ENCODE measurements around the gene KRT17. TPM values are rescaled to one million over a fixed set of nuclear protein-coding genes. Genes with fewer than 3 reads are reported as not detected.
"Not testable (repeated sequence)": the region's sequence is repeated elsewhere in the genome, so short reads cannot be mapped to it uniquely, and the experiment has no call there.

KRT17 gene
- total RNA-seq, 1 donor from 2014 or later, result 216 TPM

DNA sequence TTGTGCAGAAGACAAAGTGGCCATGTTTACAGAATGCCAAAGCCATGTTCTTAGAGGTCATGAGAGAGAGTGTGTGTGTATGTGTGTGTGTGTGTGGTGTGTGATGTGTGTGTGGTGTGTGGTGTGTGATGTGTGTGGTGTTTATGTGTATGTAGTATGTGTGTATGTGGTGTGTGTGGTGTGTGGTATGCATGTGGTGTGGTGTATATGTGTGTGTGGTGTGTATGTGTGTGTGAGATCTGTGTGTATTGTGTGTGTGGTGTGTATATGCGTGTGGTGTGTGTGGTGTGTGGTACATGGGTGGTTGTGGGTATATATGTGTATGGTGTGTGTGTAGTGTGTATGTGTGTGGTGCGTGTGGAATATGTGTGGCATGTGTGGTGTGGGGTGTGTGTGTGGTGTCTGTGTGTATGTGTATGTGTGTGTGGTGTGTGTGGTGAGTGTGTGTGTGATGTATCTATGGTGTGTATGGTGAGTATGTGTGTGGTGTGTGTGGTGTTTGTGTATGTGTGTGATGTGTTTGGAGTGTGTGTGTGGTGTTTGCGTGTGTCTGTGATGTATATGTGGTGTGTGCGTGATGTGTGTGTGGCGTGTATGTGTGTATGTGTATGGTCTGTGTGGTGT is 8.2 kb upstream of the KRT17 start:
- Histone ChIP-seq H3K4me3 (ENCODE audit: low read depth, low read length) (no peak overlapping the region), H3K36me3 (ENCODE audit: control insufficient read depth, insufficient read depth, low read length) (no peaks in the 10 kb centered on the region), H3K27me3 (ENCODE audit: control insufficient read depth, insufficient read depth, low read length) (no peaks in the 10 kb centered on the region)
- TF ChIP-seq, protein P1, sequence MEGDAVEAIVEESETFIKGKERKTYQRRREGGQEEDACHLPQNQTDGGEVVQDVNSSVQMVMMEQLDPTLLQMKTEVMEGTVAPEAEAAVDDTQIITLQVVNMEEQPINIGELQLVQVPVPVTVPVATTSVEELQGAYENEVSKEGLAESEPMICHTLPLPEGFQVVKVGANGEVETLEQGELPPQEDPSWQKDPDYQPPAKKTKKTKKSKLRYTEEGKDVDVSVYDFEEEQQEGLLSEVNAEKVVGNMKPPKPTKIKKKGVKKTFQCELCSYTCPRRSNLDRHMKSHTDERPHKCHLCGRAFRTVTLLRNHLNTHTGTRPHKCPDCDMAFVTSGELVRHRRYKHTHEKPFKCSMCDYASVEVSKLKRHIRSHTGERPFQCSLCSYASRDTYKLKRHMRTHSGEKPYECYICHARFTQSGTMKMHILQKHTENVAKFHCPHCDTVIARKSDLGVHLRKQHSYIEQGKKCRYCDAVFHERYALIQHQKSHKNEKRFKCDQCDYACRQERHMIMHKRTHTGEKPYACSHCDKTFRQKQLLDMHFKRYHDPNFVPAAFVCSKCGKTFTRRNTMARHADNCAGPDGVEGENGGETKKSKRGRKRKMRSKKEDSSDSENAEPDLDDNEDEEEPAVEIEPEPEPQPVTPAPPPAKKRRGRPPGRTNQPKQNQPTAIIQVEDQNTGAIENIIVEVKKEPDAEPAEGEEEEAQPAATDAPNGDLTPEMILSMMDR (IDR thresholded peaks at IDR 0.05; ENCODE audit: insufficient read depth, low read length, poor library complexity, severe bottlenecking), result no peak
- DNase-seq (ENCODE audit: low read depth), result no peak

DNA sequence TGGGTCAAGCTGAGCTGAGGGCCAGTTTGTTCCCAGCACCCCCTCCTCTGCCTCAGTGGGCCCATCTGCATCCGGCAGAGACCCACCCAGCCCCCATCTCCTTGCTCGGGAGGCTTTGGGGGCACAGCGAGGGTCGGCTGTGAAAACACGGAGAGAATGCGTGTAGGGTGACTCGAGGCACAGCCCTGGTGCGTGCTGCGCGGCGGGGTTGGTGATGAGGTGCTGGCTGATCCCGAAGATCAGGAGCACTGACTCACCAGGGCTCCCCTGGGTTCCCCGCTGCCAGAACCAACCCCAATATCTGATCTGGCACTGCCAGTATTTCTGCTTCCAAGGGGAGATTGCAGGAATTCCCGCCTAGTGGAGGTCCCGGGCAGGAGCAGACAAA is 7.5 kb upstream of the KRT17 start:
- Histone ChIP-seq H3K4me3 (ENCODE audit: low read depth, low read length) (no peak overlapping the region), H3K27me3 (ENCODE audit: control insufficient read depth, insufficient read depth, low read length) (no peaks in the 10 kb centered on the region), H3K36me3 (ENCODE audit: control insufficient read depth, insufficient read depth, low read length) (no peaks in the 10 kb centered on the region)
- TF ChIP-seq, protein P1 (IDR thresholded peaks at IDR 0.05; ENCODE audit: insufficient read depth, low read length, poor library complexity, severe bottlenecking), result no peak
- DNase-seq (ENCODE audit: low read depth), result no peak

DNA sequence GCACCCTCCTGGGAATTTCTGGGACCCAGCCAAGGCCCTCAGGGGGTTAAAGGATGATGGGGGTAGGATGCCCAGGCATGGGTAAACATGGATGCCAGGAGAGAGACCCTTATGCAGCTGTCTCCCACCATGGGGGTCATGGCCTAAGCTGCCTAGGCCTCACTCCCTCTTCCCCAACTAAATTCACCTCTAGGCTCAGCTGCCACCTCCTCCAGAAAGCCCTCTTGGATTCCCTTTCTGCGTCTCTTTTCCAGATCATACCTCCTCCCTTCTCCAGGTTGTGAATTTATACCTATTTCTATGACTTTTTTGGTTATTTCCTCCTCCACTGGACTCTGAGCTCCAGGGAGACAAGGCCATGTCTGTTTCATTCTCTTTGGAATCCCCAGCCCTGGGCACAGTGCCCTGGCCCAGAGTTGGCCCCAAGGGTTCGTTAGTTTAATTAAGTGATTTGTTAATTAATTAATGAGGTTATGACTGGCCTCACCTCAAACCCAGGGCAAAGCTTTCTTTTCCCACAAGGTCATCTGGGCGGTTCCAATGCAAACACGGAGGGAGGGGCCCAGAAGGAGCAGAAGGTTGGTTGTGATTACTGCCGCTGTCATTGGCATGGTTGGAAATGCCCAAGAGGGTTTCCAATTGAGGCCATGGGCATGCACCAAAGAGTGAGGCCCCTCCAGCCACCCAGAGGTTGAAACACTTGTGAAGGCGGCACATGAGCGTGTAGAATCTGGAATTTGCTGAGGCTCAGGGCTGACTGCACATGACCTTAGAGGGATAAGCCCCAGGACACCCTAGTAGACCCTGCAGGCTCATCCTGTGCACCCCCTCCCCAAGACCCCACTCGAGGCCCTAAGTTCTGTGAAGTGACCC is 6.9 kb upstream of the KRT17 start:
- Histone ChIP-seq H3K4me3 (ENCODE audit: low read depth, low read length) (no peak overlapping the region), H3K27me3 (ENCODE audit: control insufficient read depth, insufficient read depth, low read length) (no peaks in the 10 kb centered on the region), H3K36me3 (ENCODE audit: control insufficient read depth, insufficient read depth, low read length) (no peaks in the 10 kb centered on the region)
- TF ChIP-seq, protein P1 (IDR thresholded peaks at IDR 0.05; ENCODE audit: insufficient read depth, low read length, poor library complexity, severe bottlenecking), result no peak
- no peak for DNase-seq (ENCODE audit: low read depth)

DNA sequence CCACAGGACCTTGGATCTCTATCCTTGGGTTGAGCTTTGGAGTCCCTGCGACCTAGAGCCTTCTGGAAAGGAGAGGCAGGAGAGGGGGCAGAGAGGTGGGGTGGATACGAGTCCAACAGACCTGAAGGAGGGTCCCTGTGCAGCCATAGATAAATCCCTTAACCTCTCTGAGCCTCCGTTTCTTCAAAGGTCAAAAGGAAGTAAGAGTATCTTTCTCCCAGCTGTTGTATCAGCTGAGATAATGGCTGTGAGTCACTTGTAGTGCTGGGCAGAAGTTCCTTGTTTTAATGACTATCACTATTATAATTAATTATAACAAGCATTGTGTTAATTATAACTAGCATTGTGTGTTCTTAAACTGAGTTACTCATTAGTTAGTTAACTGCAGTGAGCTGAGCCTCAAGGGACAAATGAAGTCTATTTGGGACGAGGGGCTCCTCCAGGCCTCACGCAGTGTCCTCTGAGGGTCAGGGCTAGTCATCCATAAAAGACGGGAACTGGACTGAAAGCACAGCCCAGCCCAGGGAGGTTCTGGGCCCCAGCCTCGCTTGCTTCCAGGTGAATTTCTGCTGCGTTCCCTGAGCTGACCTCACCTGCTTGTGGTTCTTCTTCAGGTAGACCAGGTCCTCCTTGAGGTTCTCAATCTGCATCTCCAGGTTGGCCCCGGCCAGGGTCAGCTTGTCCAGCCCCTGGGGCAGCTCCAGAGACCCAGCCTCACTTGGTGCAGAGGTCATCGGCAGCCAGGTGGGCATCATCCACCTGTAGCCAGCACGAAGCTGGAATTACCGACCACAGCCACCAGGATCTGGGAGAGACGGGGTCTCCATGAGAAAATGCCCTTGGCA is 5.7 kb upstream of the KRT17 start:
- no peaks in the 10 kb centered on the region for H3K27me3 ChIP-seq (ENCODE audit: control insufficient read depth, insufficient read depth, low read length)
- no peak for DNase-seq (ENCODE audit: low read depth)
- no peaks in the 10 kb centered on the region for H3K36me3 ChIP-seq (ENCODE audit: control insufficient read depth, insufficient read depth, low read length)
- TF ChIP-seq, protein P1 (IDR thresholded peaks at IDR 0.05; ENCODE audit: insufficient read depth, low read length, poor library complexity, severe bottlenecking), result no peak
- H3K4me3 ChIP-seq (ENCODE audit: low read depth, low read length), result no peak overlapping the region

DNA sequence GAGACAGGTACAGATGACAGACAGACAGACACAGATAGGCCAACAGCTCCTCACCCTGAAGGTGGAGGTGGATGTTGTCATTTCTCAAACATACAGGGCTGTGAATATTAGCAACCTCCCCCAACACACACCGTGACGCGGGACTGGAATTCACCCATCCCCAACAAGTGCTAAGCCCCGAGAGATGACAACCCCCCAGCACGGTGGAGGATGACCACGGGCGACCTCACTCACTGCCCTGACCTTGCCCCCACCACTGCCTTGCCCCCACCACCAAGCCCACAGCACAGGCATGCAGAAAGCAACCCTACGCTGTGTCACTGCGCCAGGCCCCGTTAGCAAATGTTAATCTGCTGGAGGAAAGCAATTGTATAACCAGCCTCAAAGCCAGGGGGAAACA is 4.9 kb upstream of the KRT17 start:
- no peak overlapping the region for H3K4me3 ChIP-seq (ENCODE audit: low read depth, low read length)
- TF ChIP-seq, protein P1 (IDR thresholded peaks at IDR 0.05; ENCODE audit: insufficient read depth, low read length, poor library complexity, severe bottlenecking), result no peak
- H3K36me3 ChIP-seq (ENCODE audit: control insufficient read depth, insufficient read depth, low read length), result no peaks in the 10 kb centered on the region
- no peak for DNase-seq (ENCODE audit: low read depth)
- H3K27me3 ChIP-seq (ENCODE audit: control insufficient read depth, insufficient read depth, low read length), result no peaks in the 10 kb centered on the region

DNA sequence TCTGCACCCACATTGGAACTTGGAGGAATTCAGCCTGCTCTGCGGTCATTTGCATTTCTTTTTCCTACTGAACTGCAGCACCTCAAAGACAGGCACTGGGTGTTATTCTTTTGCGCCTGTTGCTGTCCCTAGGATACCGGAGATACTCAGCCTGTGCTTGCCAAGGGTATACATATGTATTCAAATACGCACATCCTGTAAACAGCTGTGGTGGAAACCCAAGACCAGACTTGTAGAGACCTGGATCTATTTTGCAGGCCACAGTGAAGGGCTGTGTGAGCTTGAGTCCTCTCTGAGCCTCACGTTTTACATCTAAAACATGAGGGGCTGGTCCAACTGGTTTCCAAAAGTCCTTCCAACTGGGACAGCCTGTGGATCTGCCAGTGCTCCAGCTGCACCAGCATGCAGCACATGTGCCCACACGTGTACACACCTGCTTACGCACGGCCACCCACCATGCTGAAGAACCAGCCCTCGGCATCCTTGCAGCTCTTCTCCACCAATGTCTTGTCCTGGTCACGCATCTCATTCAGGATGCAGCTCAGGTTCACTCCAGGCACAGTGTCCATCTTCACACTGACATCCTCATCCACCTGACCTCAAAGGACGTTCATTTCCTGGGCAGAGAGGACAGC is 4.4 kb upstream of the KRT17 start:
- not testable (repeated sequence) for DNase-seq (ENCODE audit: low read depth); H3K4me3 ChIP-seq (ENCODE audit: low read depth, low read length)

DNA sequence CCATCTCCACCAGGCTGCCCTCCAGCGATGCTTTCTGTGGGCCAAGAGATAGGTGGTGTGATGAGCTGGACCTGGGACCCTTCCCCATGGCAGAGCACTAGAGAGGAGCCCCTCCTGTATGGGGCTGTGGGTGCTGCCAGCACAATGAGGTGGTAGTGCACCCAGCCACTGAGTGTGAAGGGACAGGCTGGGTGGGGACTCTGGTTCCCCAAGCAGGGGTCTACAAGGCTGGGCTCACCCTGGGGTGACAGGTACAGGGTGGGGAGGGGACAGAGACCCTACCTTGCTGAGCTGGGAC is 3.6 kb upstream of the KRT17 start:
- not testable (repeated sequence) for H3K4me3 ChIP-seq (ENCODE audit: low read depth, low read length); H3K27me3 ChIP-seq (ENCODE audit: control insufficient read depth, insufficient read depth, low read length); DNase-seq (ENCODE audit: low read depth); H3K36me3 ChIP-seq (ENCODE audit: control insufficient read depth, insufficient read depth, low read length)

More for the DNA sequence above, 4.4 kb upstream of the KRT17 start:
- H3K36me3 ChIP-seq (ENCODE audit: control insufficient read depth, insufficient read depth, low read length); H3K27me3 ChIP-seq (ENCODE audit: control insufficient read depth, insufficient read depth, low read length): not testable (repeated sequence)
